ENCODE measurements around the gene CHAD. TPM values are rescaled to one million over a fixed set of nuclear protein-coding genes. Genes with fewer than 3 reads are reported as not detected.

Gene CHAD
- total and polyA plus RNA-seq, 2 of the 13 experiments (the other 11 are each of a cell fraction or from before 2014, with no cell fraction given) = 1.4 TPM; not detected in 1

DNA sequence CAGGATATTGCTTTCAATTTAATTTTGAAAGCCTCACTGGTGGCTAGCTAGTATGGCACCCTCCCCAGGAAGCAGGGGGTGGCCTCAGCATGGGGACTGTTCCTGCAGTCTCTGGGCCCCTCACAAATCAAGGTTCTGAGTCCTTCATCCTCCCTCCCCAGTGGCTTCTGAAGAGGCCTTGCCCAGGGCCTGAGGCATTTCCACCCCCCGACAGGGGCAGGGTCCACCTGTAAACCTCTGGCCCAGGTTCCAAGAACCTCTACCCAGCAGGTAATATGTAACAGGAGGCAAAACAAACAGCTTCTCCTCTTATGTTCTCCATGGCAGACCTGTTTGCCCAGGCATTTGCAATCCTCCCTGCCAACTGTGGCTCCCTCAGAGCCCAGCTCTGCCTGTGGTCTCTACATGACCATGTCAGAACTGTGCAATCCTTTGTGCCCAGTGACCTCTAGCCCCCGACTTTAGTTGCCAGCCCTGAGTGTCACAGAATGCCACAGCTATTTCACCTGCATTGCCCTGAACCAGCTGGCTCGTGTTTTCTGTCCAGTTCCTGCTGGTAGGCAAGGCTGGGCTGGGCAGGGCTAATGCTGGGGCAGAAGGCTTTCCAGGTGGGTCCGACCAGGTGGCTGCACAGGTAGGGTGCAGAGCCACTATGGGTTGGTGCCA lies 28.4 kb downstream of the CHAD start (continued):
- TF ChIP-seq, protein P1, sequence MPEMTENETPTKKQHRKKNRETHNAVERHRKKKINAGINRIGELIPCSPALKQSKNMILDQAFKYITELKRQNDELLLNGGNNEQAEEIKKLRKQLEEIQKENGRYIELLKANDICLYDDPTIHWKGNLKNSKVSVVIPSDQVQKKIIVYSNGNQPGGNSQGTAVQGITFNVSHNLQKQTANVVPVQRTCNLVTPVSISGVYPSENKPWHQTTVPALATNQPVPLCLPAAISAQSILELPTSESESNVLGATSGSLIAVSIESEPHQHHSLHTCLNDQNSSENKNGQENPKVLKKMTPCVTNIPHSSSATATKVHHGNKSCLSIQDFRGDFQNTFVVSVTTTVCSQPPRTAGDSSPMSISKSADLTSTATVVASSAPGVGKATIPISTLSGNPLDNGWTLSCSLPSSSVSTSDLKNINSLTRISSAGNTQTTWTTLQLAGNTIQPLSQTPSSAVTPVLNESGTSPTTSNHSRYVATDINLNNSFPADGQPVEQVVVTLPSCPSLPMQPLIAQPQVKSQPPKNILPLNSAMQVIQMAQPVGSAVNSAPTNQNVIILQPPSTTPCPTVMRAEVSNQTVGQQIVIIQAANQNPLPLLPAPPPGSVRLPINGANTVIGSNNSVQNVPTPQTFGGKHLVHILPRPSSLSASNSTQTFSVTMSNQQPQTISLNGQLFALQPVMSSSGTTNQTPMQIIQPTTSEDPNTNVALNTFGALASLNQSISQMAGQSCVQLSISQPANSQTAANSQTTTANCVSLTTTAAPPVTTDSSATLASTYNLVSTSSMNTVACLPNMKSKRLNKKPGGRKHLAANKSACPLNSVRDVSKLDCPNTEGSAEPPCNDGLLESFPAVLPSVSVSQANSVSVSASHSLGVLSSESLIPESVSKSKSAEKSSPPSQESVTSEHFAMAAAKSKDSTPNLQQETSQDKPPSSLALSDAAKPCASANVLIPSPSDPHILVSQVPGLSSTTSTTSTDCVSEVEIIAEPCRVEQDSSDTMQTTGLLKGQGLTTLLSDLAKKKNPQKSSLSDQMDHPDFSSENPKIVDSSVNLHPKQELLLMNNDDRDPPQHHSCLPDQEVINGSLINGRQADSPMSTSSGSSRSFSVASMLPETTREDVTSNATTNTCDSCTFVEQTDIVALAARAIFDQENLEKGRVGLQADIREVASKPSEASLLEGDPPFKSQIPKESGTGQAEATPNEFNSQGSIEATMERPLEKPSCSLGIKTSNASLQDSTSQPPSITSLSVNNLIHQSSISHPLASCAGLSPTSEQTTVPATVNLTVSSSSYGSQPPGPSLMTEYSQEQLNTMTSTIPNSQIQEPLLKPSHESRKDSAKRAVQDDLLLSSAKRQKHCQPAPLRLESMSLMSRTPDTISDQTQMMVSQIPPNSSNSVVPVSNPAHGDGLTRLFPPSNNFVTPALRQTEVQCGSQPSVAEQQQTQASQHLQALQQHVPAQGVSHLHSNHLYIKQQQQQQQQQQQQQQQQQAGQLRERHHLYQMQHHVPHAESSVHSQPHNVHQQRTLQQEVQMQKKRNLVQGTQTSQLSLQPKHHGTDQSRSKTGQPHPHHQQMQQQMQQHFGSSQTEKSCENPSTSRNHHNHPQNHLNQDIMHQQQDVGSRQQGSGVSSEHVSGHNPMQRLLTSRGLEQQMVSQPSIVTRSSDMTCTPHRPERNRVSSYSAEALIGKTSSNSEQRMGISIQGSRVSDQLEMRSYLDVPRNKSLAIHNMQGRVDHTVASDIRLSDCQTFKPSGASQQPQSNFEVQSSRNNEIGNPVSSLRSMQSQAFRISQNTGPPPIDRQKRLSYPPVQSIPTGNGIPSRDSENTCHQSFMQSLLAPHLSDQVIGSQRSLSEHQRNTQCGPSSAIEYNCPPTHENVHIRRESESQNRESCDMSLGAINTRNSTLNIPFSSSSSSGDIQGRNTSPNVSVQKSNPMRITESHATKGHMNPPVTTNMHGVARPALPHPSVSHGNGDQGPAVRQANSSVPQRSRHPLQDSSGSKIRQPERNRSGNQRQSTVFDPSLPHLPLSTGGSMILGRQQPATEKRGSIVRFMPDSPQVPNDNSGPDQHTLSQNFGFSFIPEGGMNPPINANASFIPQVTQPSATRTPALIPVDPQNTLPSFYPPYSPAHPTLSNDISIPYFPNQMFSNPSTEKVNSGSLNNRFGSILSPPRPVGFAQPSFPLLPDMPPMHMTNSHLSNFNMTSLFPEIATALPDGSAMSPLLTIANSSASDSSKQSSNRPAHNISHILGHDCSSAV (CRISPR knock-in tag; IDR thresholded peaks at IDR 0.05; ENCODE audit: borderline replicate concordance) = no peak
- TF ChIP-seq MTA1 (CRISPR knock-in tag; IDR thresholded peaks at IDR 0.05; ENCODE audit: borderline replicate concordance) = peak; percentile 88
- no peak for TF ChIP-seq KLF9 (CRISPR knock-in tag; IDR thresholded peaks at IDR 0.05; ENCODE audit: low read depth)
- TF ChIP-seq FOXP1 (IDR thresholded peaks at IDR 0.05) = no peak
- TF ChIP-seq FOXP1 (CRISPR knock-in tag; IDR thresholded peaks at IDR 0.05) = 0 out of 2 replicates have a peak, but pooled peaks have one; percentile 31
- TF ChIP-seq KDM2A (CRISPR knock-in tag; IDR thresholded peaks at IDR 0.05; ENCODE audit: borderline replicate concordance, low read depth) = no peak
- no peak for TF ChIP-seq ZBTB7B (CRISPR knock-in tag; IDR thresholded peaks at IDR 0.05)
- TF ChIP-seq ZNF780A (CRISPR knock-in tag; IDR thresholded peaks at IDR 0.05) = 0 out of 2 replicates have a peak, but pooled peaks have one; percentile 54
- TF ChIP-seq, protein P2, sequence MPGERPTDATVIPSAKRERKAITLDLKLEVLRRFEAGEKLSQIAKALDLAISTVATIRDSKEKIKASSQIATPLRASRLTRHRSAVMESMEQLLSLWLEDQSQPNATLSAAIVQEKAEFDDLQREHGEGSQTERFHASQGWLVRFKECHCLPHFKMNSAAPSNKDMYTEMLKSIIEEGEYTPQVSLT (CRISPR knock-in tag; IDR thresholded peaks at IDR 0.05; ENCODE audit: borderline replicate concordance, low read depth) = no peak
- TF ChIP-seq ZFYVE20 (CRISPR knock-in tag; IDR thresholded peaks at IDR 0.05; ENCODE audit: borderline replicate concordance, low read depth) = no peak
- TF ChIP-seq NKX3-1 (CRISPR knock-in tag; IDR thresholded peaks at IDR 0.05) = no peak
- TF ChIP-seq ZNF34 (CRISPR knock-in tag; IDR thresholded peaks at IDR 0.05; ENCODE audit: borderline replicate concordance) = no peak
- TF ChIP-seq, protein P3, sequence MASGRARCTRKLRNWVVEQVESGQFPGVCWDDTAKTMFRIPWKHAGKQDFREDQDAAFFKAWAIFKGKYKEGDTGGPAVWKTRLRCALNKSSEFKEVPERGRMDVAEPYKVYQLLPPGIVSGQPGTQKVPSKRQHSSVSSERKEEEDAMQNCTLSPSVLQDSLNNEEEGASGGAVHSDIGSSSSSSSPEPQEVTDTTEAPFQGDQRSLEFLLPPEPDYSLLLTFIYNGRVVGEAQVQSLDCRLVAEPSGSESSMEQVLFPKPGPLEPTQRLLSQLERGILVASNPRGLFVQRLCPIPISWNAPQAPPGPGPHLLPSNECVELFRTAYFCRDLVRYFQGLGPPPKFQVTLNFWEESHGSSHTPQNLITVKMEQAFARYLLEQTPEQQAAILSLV (CRISPR knock-in tag; IDR thresholded peaks at IDR 0.05; ENCODE audit: borderline replicate concordance) = no peak
- TF ChIP-seq MIXL1 (CRISPR knock-in tag; IDR thresholded peaks at IDR 0.05) = 0 out of 2 replicates have a peak, but pooled peaks have one; percentile 11
